Activated CD4-positive, alpha-beta T cell treated with anti-CD3 and anti-CD28 coated beads for 4 hours (primary cell): ENCODE results near the gene FBLN2.

Experiments
- DNase-seq, 2 donors: peaks; one replicate each; pipeline ENCODE4 v3.0.0-alpha.2; 2020

FBLN2 gene

DNA sequence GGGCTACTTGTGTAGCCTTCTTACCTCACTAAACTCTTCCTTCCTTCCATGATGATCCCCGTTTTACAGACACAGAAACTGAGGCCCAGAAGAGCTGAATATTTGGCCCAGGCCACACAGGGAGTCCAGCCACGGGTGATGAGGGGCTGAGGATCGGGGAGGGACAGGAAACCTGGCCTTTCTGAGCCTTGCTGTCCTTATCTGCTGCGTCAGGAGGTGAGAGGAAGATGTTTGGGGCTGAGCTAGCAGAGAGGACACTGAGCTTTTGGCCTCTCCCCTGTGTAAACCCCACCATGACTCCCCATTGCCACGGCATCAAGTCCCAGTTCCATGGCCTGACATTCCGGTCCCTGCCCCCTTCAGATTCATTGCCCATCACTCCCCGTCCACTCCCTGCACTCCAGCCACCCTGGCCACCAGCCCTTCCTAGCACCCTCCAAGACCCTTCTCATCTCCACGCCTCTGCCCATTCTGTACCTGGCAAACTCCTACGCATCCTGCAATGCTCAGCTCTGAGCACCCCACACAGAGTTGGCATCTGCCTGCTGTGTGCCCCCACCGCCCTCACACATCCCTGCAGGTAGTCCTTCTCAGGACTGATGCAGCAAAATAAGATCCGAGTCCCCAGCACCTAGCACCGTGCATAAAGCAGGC is 103.0 kb downstream of the FBLN2 start:
- no peak for DNase-seq

GRCh38 chr3:13652728-13653127 is 103.8 kb downstream of the FBLN2 start:
- DNase-seq = no peak

DNA sequence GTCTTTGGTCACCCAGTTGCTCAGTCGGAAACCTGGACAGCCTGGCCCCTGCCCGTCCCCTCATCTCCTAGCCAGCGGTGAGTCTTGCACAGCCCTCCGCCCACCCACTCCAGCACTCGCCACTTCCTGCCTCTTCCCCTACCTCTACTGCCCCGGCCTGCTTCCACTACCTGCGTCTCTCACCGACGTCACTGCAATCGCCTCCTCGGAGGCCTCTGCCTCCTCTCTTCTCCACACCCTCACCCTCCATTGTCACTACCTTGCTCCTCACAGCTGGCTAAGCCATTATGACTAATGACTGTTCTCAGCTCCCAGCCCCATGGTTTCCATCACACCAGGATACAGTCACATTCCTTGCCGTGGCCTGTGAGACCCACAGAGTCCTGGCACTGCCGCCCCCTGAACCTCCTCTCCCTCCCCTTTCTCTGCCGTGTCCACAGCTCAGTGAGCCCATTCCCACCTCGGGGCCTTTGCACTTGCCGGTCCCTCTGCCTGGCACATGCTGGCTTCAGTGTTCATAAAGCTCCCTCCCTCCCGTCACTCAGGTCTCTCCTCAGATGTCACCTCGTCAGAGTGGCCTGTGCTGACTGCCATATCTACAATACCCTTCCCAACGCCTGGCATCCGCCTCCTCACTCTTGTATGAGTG is 104.8 kb downstream of the FBLN2 start:
- peak in 1 of 2 donors; percentile 18 for DNase-seq

- peak in 1 of 2 donors; percentile 23 for DNase-seq
These were observed 105.6 kb downstream of the FBLN2 start for GRCh38 chr3:13654330-13655060.

DNA sequence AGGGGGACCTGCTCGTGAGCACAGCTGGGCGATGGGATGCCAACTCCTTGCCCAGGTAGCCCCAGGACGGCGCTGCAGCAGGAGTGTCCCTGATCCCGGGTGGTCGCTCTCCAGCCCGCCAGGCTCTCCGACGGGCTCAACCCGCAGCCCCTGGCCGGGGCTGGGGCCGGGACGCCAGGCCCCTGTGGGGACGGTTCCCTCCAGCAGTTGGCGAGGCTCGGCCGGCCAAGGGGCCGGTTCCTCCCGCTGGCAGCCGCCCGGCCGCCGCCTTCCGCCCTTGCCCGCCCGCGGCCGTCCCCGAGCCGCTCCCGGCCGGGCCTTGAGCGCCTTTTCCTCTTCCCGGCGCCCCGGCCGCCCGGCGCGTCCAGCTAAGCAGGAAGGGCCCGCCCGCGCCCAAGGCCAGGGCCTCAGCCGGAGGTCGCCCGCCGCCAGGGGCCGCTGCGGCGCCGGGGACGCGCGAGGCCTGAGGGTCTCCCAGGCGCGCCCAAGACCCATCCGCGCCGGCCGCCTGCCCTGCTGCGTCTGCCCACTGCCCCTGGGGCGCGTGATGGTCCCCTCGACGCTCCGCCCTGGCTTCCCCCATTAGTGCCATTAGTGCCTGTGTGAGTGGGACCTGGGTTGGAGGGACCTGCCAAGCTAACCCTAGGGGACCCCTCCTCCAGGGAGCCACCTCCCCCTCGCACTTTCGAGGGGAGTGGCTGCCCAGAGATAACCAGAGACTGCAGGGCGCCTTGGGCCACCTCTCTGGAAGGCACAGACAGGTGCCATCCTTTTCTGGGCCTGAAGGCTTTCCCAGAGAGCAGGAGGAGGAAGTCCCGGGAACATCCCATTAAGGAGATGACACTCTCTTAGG is 106.4 kb downstream of the FBLN2 start:
- peak in 1 of 2 donors; percentile 14 for DNase-seq

DNA sequence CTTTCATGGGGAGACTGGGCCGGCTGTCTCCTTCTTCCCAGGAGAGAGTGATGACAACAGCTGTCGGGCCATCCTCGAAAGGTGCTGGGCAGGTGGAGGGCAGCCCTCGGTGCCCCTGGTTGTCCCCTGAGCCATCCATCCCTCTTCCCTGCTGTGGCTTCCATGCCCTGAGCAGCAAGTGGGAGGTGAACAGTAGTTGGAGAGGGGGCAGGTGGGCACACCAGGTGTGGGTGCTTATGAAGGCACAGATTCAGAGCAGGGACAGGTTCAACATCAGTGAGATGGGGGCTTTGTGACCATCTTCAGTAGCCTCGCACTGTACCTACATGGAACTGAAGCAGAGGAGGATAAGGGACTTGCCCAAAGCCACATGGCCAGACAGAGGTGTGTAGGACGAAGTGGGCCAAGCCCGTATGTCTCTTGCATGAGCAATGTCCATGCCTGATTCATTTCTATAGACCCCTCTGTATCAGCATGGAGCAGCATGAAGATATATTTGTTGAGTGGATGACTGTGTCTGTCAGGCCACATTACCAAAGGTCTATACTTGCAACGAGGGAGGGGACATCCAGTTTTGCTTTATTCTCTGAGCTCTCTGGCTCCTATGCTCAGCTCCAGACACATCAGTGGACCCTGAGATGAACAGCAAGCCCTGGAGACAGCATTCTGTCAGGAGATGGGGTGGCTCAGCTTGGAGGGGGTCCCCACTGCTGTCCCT is 107.8 kb downstream of the FBLN2 start:
- DNase-seq = no peak

- peak; percentile 59 to 66 for DNase-seq
These were observed 108.9 kb downstream of the FBLN2 start for GRCh38 chr3:13657660-13658435.

DNA sequence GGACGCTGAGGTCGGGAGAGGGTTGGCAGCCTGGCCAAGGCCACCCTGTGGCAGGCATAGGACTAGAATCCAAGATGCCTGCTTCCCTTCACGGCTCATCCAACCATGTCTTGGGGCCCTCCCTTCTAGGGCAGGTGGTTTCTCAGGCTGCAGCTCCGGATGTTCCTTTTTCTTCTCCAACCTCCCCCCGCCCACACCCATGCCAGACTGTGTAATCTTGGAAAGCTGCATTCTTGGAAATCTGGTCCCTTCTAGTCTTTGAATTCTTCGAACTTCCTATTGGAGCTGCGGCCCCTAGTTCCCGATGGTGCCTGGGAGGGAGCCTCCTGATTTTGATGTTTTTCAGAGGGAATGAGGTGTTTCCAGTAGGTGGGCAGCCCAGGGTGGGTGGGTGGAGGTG is 109.8 kb downstream of the FBLN2 start:
- DNase-seq = no peak

DNA sequence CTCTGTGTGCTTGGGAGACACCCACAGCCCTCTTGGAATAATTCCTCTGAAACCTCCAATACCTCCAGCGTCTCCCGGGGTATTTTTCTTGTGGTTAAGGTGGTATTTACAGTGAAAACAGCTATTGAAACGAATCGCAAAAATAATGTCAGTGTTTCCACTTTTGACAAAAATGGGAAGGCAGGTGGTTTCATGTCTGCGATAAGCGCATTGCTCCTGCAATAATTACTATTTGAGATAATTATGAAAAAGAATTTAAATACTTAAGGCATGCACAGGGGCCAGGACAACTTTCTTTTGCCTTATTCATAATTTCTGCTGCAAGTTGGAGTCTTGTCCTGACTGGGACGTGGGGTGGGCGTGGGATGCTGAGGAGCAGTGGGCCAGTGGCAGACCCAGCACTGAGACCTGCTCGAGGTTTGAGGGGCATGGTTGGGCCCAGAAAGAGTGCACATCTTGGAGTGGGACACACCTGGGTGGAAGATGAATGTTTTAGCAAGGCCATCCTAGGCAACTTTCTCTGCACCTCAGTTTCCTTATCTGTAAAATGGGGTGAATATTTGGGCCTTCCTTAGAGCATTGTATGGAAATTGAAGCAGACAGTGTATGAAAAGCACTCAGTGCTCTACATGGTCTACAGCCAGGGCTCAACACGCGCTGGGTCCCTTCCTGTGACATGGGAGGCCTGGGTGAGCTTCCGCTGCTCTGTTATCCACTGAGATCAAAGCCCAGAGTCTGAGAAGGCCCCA is 110.5 kb downstream of the FBLN2 start:
- DNase-seq = no peak

DNA sequence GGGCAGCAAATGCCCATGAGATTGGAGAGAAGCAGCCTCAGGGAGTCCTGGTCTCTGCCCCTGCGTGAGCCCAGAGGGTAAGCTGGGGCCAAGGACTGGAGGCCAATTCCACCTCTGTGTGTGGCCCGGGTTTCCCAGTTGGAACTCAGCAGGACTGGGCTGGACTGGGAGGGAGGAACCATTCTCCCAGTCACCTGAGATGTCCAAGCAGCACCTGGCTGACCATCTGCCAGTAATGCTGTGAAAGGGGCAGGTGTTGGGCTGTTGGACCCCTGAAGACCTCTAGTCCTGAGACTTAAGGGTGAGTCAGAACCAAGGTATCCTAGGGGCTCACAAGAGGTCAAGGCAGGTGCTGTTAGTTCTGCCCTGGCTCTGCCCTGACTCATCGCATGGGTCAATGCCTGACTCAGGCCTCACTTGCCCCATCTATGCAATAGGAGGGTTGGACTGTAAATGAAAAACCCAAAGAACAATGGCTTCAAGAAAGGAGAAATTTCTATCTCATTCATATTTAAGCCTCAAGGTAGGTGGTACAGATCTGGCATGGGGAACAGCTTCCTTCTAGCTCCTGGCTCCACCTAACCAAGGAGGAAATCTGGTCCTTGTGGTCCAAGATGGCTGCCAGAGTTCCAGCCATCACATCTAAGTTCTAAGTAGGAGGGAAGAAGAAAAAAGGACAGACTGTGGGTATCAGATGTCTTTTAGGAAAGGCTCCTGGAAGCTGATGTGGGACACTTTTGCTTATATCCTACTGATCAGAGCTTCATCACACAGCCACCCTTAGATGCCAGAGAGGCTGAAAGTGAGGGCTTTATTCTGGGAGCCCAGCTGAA is 111.3 kb downstream of the FBLN2 start:
- DNase-seq = no peak

DNA sequence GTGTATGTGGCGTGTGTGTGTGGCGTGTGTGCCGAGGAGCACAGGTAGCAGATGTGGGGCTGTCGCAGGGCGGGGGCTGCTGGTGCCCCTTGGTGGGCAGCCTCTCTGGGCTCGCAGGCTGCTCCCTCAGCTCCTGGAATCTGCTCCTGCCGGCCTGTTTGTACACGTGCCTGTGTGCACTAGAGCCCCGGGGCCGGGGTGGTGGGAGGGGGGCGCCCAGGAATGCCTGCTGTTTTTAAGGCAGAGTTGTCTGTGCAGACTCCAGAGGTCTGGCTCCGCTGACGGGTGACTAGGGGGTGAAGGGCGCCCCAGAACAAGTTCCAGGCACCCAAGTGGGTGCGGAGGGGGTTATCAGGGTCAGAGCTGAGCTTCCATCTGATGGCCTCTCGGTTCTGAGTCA is 112.2 kb downstream of the FBLN2 start:
- DNase-seq = no peak

DNA sequence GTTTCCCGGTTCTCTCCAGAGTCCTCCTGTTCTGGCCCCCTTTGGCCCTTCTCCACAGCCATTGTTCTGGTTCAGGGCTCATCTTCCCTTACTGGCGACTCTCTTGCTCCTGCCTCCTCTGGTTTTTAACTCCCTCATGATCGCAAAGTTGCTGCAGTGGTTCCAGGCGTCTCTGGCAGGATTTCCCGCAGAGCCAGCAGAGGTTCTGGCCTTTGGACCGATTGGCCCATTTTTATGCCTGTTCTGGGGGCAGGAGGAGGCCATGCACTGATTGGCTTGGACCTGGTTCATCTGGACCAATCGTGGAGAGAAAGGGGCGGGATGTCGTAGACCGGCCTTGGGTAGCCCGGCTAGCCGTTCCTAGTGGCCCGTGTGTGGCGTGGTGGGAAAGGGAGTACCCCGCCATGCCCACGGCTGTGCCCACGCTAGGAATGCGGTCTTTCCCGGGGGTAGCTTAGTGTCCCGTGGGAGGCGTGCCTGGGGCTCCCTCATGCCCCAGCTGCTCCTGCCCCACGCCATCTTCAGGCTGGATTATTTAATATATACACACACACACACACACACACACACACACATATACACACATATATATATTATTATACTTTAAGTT is 113.4 kb downstream of the FBLN2 start:
- DNase-seq = no peak

GRCh38 chr3:13663781-13664535 is 115.0 kb downstream of the FBLN2 start:
- no peak for DNase-seq

GRCh38 chr3:13665582-13666226 is 116.8 kb downstream of the FBLN2 start:
- DNase-seq = no peak

DNA sequence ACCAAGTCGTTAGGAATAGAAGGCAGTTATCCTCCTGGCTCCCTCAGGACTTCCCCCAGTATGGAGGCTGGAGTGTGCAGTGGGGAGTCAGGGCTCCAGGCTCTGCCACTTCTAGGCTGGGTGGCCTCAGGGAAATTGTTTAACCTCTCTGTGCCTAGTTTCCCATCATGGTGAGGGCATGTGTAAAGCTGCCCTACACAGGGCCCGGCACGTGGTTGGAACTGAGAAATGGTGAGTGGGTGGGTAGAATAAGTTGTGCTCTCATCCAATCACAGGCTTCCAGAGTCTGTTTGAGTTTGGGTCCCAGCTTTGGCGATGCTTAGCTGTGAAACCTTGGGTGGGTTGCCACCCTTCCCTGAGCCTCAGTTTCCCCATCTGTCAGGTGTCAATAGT is 117.3 kb downstream of the FBLN2 start:
- DNase-seq = no peak

DNA sequence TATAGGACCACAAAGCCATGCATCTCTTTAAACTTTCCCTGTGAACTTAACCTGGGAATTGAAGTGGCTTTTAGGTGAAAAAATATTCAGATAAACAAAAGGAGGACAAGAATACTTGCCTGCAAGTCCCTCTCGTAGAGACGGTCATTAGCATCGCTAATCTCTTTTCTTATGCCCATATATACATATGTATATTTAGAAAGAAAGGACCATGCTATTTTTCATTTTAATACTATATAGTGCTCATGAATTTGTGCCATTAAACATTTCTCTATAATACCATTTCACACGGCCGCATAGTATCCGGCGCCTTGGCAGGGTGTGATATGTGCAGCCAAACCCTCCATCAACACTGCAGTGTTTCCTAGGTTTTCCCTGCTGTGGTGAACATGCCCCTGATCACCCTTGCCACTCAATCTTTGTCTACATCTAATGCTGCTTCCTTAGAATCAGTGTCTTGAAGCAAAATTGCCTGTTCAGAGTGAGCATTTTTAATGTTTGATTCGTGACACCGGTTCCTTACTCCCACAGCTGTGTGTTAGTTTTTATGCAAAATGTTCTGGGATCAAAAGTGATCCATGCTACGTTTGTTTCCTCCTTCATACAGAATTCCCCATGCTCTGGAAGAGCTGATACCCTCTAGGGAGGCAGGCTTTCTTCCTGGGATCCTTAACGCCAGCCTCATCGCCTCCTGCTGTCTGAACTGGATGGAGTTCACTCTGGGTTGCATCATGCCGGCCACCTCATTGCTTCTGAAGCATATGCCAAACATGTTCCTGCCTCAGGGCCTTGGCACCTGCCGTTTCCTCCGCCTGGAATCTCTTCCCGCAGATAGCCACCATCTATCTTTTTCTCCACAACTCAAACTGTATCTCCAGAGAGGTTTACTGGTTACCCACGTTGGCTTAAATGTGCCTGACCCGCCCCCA is 118.1 kb downstream of the FBLN2 start:
- DNase-seq = no peak

DNA sequence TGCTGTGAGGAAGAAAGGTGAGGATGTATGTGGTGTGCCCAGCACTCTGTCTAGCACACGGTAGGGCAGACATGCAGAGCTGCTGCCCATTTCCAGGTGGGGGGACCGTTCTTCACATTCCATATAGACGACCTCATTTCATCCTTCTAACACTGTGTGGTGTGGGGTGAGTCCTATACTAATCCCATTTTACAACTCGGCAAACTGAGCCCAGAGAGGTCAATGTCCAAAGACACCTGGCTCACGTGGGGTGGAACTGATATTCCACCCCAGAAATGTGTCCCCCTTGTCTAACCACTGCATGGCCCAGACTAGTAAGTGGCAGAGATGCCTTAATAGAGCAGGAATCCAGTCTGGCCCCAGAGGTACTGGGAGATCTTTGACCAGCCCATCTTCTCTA is 119.2 kb downstream of the FBLN2 start:
- no peak for DNase-seq
